HG03045 (cell line): ENCODE measurements around the gene CPVL.
A peak's percentile ranks its signal among the peaks of the same experiment; 100 is the strongest.

Experiments
- ATAC-seq: cut with Tn5 transposase; IDR thresholded peaks from one replicate; pipeline ENCODE4 v1.9.1; 2021; ENCODE audit warnings: mild to moderate bottlenecking, moderate library complexity; ENCODE audit not compliant: unreplicated experiment

CPVL gene

GRCh38 chr7:29146057-29146706 is at the start of gene CPVL:
CPVL (minus strand) TSS chr7:29146537; CDS start chr7:29121061, 25,476 bp downstream.
- ATAC-seq = no peak

GRCh38 chr7:29194594-29195427 is 48.5 kb upstream of the CPVL start, which contains the start of gene CHN2:
CHN2 (plus strand) TSS chr7:29194775.
- ATAC-seq = no peak

GRCh38 chr7:29194206-29194593 is 47.9 kb upstream of the CPVL start:
- no peak for ATAC-seq

- no peak for ATAC-seq
Measured at GRCh38 chr7:29193316-29194205, 47.2 kb upstream of the CPVL start.

GRCh38 chr7:29192811-29193210 is 46.5 kb upstream of the CPVL start:
- ATAC-seq = no peak

GRCh38 chr7:29192323-29192722 is 46.0 kb upstream of the CPVL start:
- ATAC-seq = no peak

GRCh38 chr7:29190349-29191045 is 44.2 kb upstream of the CPVL start:
- ATAC-seq = no peak

- peak; percentile 52 for ATAC-seq
Measured at GRCh38 chr7:29189743-29190201, 43.4 kb upstream of the CPVL start.

- no peak for ATAC-seq
Measured at GRCh38 chr7:29185613-29186012, 39.3 kb upstream of the CPVL start.

GRCh38 chr7:29184599-29184998 is 38.3 kb upstream of the CPVL start:
- no peak for ATAC-seq

- ATAC-seq = no peak
Measured at GRCh38 chr7:29179115-29179514, 32.8 kb upstream of the CPVL start.

GRCh38 chr7:29177963-29178600 is 31.7 kb upstream of the CPVL start:
- ATAC-seq = no peak

GRCh38 chr7:29173458-29173857 is 27.1 kb upstream of the CPVL start:
- ATAC-seq = no peak

- ATAC-seq = no peak
Measured at GRCh38 chr7:29170781-29171180, 24.4 kb upstream of the CPVL start.

GRCh38 chr7:29167721-29168120 is 21.4 kb upstream of the CPVL start:
- ATAC-seq = no peak

GRCh38 chr7:29163854-29164253 is 17.5 kb upstream of the CPVL start:
- no peak for ATAC-seq

- no peak for ATAC-seq
Measured at GRCh38 chr7:29162577-29162976, 16.2 kb upstream of the CPVL start.

- ATAC-seq = no peak
Measured at GRCh38 chr7:29161231-29161630, 14.9 kb upstream of the CPVL start.

- no peak for ATAC-seq
Measured at GRCh38 chr7:29160080-29160479, 13.7 kb upstream of the CPVL start.

- ATAC-seq = no peak
Measured at GRCh38 chr7:29158795-29159423, 12.6 kb upstream of the CPVL start.
